Measurements from ENCODE around the gene EXTL1. TPM values are rescaled to one million over a fixed set of nuclear protein-coding genes. Genes with fewer than 3 reads are reported as not detected.

The EXTL1 gene
- total RNA-seq, 1 experiment from 2014 or later: 0.15 TPM

GRCh38 chr1:26072305-26072704, 50.7 kb downstream of the EXTL1 start:
- Histone ChIP-seq H3K27me3 (ENCODE audit: insufficient read depth, low read length) (no peaks in the 10 kb centered on the region; the same call in 1 of the 2 replicates), H4K20me1 (ENCODE audit: insufficient read depth) (no peaks in the 10 kb centered on the region), H3K9me2 (ENCODE audit: insufficient read depth) (no peaks in the 10 kb centered on the region), H3K36me3 (ENCODE audit: control insufficient read depth in 1 of 2, insufficient read depth in 2 of 2, low read length in 2 of 2) (no peaks in the 10 kb centered on the region), H3K4me2 (ENCODE audit: low read length) (no peak overlapping the region), H3K9me3 (ENCODE audit: control insufficient read depth in 1 of 2, insufficient read depth in 1 of 2, low read depth in 1 of 2, low read length in 2 of 2) (no peaks in the 10 kb centered on the region), H3K4me3 (replicated peaks in 1 of 2; ENCODE audit: low read depth in 1 of 2, low read length in 2 of 2) (no peak overlapping the region), H3K27ac (ENCODE audit: low read depth, low read length) (no peak overlapping the region), H2AFZ (ENCODE audit: low read depth, low read length, poor library complexity, severe bottlenecking) (no peak overlapping the region), H3K79me2 (ENCODE audit: insufficient read depth, low read length) (no peaks in the 10 kb centered on the region), H3K4me1 (ENCODE audit: control insufficient read depth in 1 of 2, insufficient read depth in 2 of 2, low read length in 2 of 2) (peaks cover 4 to 7% of the 10 kb centered on the region in 2 experiments; a peak in 2 of 4 replicates), H3K9ac (ENCODE audit: low read length) (no peak overlapping the region)
- BruUV-seq (replicated peaks): no TSS peak
- ChIA-PET RAD21 (ENCODE audit: low non-redundant PET in 1 of 2, low total read pairs in 2 of 2, uncharacterized antibody in 2 of 2, unreplicated experiment in 2 of 2) (no interaction called here), POLR2A (no interaction called here), CTCF (no interaction called here)
- ATAC-seq (no peak), DNase-seq (ENCODE audit: low read depth, low spot score) (no peak)
- intact Hi-C loops (cut with micrococcal nuclease): no loop called here
- TF ChIP-seq POLR2A (IDR thresholded peaks at IDR 0.05; ENCODE audit: borderline replicate concordance, extremely low read depth, insufficient read depth, insufficient read length) (no peak), SP1 (IDR thresholded peaks at IDR 0.05; ENCODE audit: low read depth) (no peak), RAD21 (IDR thresholded peaks at IDR 0.05; ENCODE audit: low read depth) (no peak), SRF (IDR thresholded peaks at IDR 0.05; ENCODE audit: low read depth) (no peak), ATF3 (IDR thresholded peaks at IDR 0.05) (no peak), ZNF274 (IDR thresholded peaks at IDR 0.05; ENCODE audit: low read depth, low read length) (no peak), CTCF (IDR thresholded peaks at IDR 0.05 in 2 of 3, conservative IDR thresholded peaks at IDR 0.05 in 1 of 3; ENCODE audit: borderline replicate concordance in 1 of 3, insufficient read depth in 1 of 3, low read depth in 2 of 3, low read length in 2 of 3) (no peak), EZH2 (IDR thresholded peaks at IDR 0.05) (no peak), CBX3 (IDR thresholded peaks at IDR 0.05; ENCODE audit: low read depth) (no peak), EGR1 (IDR thresholded peaks at IDR 0.05; ENCODE audit: low read depth) (no peak), POLR2AphosphoS5 (IDR thresholded peaks at IDR 0.05; ENCODE audit: low read depth, low read length) (no peak)
- TF ChIP-seq, protein P1, sequence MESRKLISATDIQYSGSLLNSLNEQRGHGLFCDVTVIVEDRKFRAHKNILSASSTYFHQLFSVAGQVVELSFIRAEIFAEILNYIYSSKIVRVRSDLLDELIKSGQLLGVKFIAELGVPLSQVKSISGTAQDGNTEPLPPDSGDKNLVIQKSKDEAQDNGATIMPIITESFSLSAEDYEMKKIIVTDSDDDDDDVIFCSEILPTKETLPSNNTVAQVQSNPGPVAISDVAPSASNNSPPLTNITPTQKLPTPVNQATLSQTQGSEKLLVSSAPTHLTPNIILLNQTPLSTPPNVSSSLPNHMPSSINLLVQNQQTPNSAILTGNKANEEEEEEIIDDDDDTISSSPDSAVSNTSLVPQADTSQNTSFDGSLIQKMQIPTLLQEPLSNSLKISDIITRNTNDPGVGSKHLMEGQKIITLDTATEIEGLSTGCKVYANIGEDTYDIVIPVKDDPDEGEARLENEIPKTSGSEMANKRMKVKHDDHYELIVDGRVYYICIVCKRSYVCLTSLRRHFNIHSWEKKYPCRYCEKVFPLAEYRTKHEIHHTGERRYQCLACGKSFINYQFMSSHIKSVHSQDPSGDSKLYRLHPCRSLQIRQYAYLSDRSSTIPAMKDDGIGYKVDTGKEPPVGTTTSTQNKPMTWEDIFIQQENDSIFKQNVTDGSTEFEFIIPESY (IDR thresholded peaks at IDR 0.05; ENCODE audit: extremely low read depth, insufficient replicate concordance, low read length): no peak
